KMS-11 (cell line): ENCODE measurements around the gene KIF25.
"Not testable (repeated sequence)": the region's sequence is repeated elsewhere in the genome, so short reads cannot be mapped to it uniquely, and the experiment has no call there.

ENCODE experiments used
- H2AFZ ChIP-seq: fragments of 200-600 bp; sonication (generic); 2 replicates; pipeline ENCODE4 v1.6.1; 2016; ENCODE audit warnings: antibody characterized with exemption, mixed run types, low read depth
- H3K27ac ChIP-seq: fragments of 200-600 bp; sonication (generic); 2 replicates; pipeline ENCODE4 v1.6.1; 2016; ENCODE audit warnings: mild to moderate bottlenecking, mixed run types
- H3K27me3 ChIP-seq: fragments of 200-600 bp; sonication (generic); 2 replicates; pipeline ENCODE4 v1.6.1; 2017; ENCODE audit warnings: mild to moderate bottlenecking, low read depth, mixed run types, moderate library complexity; ENCODE audit not compliant: insufficient read depth
- H3K36me3 ChIP-seq: fragments of 200-600 bp; sonication (generic); 2 replicates; pipeline ENCODE4 v1.6.1; 2017; ENCODE audit warnings: mild to moderate bottlenecking, mixed run types; ENCODE audit not compliant: insufficient read depth
- H3K4me1 ChIP-seq: fragments of 200-600 bp; sonication (generic); 2 replicates; pipeline ENCODE4 v1.6.1; 2016; ENCODE audit warnings: mild to moderate bottlenecking, low read depth, mixed run types; ENCODE audit not compliant: poor library complexity, severe bottlenecking
- H3K4me2 ChIP-seq: fragments of 200-600 bp; sonication (generic); 2 replicates; pipeline ENCODE4 v1.7.0; 2016; ENCODE audit warnings: mild to moderate bottlenecking, mixed run types
- H3K4me3 ChIP-seq: fragments of 200-600 bp; sonication (generic); IDR thresholded peaks from 2 replicates; pipeline ENCODE4 v1.6.1; 2017; ENCODE audit warnings: low read depth, low read length, mixed read lengths; ENCODE audit not compliant: insufficient read depth
- H3K79me2 ChIP-seq: fragments of 200-600 bp; sonication (generic); 2 replicates; pipeline ENCODE4 v1.6.1; 2016; ENCODE audit warnings: low read depth, mixed run types; ENCODE audit not compliant: insufficient read depth
- H3K9ac ChIP-seq: fragments of 200-600 bp; sonication (generic); 2 replicates; pipeline ENCODE4 v1.6.1; 2016; ENCODE audit warnings: mild to moderate bottlenecking, mixed run types
- H4K20me1 ChIP-seq: fragments of 200-600 bp; sonication (generic); 2 replicates; pipeline ENCODE4 v1.6.1; 2016; ENCODE audit warnings: mild to moderate bottlenecking, mixed run types; ENCODE audit not compliant: insufficient read depth
- CTCF ChIP-seq: fragments of 200-600 bp; sonication (generic); conservative IDR thresholded peaks from 2 replicates; pipeline ENCODE4 v1.6.1; 2017; ENCODE audit warnings: low read depth, mild to moderate bottlenecking, antibody characterized with exemption, low read length, moderate library complexity, mixed read lengths

KIF25 gene

GRCh38 chr6:167998215-167998614 is 744 bp downstream of the KIF25 start:
- Histone ChIP-seq H3K4me2 (no peak overlapping the region), H3K36me3 (no peaks in the 10 kb centered on the region), H3K79me2 (no peaks in the 10 kb centered on the region), H3K27ac (no peak overlapping the region), H2AFZ (no peak overlapping the region), H3K9ac (no peak overlapping the region), H3K4me3 (no peak overlapping the region), H3K4me1 (no peaks in the 10 kb centered on the region), H4K20me1 (no peaks in the 10 kb centered on the region), H3K27me3 (no peaks in the 10 kb centered on the region)
- no peak for TF ChIP-seq CTCF

- H3K4me1 ChIP-seq, result no peaks in the 10 kb centered on the region
- no peaks in the 10 kb centered on the region for H3K79me2 ChIP-seq
These were observed 2.9 kb downstream of the KIF25 start for GRCh38 chr6:168000198-168001028.

GRCh38 chr6:168001029-168001332 is 3.5 kb downstream of the KIF25 start:
- TF ChIP-seq CTCF, result no peak
- no peak overlapping the region for H3K9ac ChIP-seq
- no peaks in the 10 kb centered on the region for H3K27me3 ChIP-seq
- H3K4me2 ChIP-seq, result no peak overlapping the region
- H3K36me3 ChIP-seq, result no peaks in the 10 kb centered on the region
- H3K4me1 ChIP-seq, result no peaks in the 10 kb centered on the region
- H3K4me3 ChIP-seq, result no peak overlapping the region
- no peak overlapping the region for H2AFZ ChIP-seq
- no peaks in the 10 kb centered on the region for H3K79me2 ChIP-seq
- H3K27ac ChIP-seq, result no peak overlapping the region
- no peaks in the 10 kb centered on the region for H4K20me1 ChIP-seq

More at GRCh38 chr6:168000198-168001028, 2.9 kb downstream of the KIF25 start:
- Histone ChIP-seq H3K27ac (no peak overlapping the region), H3K4me2 (no peak overlapping the region), H3K36me3 (no peaks in the 10 kb centered on the region), H3K9ac (no peak overlapping the region), H2AFZ (no peak overlapping the region), H3K4me3 (no peak overlapping the region), H3K27me3 (no peaks in the 10 kb centered on the region), H4K20me1 (no peaks in the 10 kb centered on the region)
- TF ChIP-seq CTCF, result no peak

- not testable (repeated sequence) for H4K20me1 ChIP-seq, H2AFZ ChIP-seq, H3K4me3 ChIP-seq, H3K27me3 ChIP-seq, H3K4me2 ChIP-seq, H3K27ac ChIP-seq, H3K4me1 ChIP-seq, H3K36me3 ChIP-seq, H3K79me2 ChIP-seq, H3K9ac ChIP-seq
These were observed 4.0 kb downstream of the KIF25 start for GRCh38 chr6:168001514-168001913.

GRCh38 chr6:168002804-168003203 is 5.3 kb downstream of the KIF25 start:
- no peaks in the 10 kb centered on the region for H3K79me2 ChIP-seq
- no peak overlapping the region for H3K27ac ChIP-seq
- H3K9ac ChIP-seq, result no peak overlapping the region
- no peaks in the 10 kb centered on the region for H4K20me1 ChIP-seq
- TF ChIP-seq CTCF, result no peak
- no peaks in the 10 kb centered on the region for H3K36me3 ChIP-seq
- no peaks in the 10 kb centered on the region for H3K27me3 ChIP-seq
- H3K4me2 ChIP-seq, result no peak overlapping the region
- H2AFZ ChIP-seq, result no peak overlapping the region
- H3K4me3 ChIP-seq, result no peak overlapping the region
- peaks cover 6% of the 10 kb centered on the region for H3K4me1 ChIP-seq
